Uterus (tissue), 2 donors: ENCODE results near the gene EHMT1.
"Not testable (repeated sequence)": the region's sequence is repeated elsewhere in the genome, so short reads cannot be mapped to it uniquely, and the experiment has no call there.

ENCODE experiments used
- POLR2A ChIP-seq, 2 donors: fragments of 450-650 bp; IDR thresholded peaks; one replicate each; pipeline ENCODE4 v1.6.1; 2016; ENCODE audit warnings: antibody characterized with exemption in 2 of 2, mild to moderate bottlenecking in 1 of 2, moderate library complexity in 1 of 2
- TF ChIP-seq, protein P1 (sequence below), 4 experiments: fragments of 200-600 bp in 2 of 4; fragments of 450-650 bp in 2 of 4; sonication (generic) in 2 of 4; IDR thresholded peaks; one replicate each; pipeline ENCODE4 v1.5.1; 2016 to 2019; ENCODE audit warnings: antibody characterized with exemption in 4 of 4, mild to moderate bottlenecking in 2 of 4, moderate library complexity in 1 of 4

DNA sequence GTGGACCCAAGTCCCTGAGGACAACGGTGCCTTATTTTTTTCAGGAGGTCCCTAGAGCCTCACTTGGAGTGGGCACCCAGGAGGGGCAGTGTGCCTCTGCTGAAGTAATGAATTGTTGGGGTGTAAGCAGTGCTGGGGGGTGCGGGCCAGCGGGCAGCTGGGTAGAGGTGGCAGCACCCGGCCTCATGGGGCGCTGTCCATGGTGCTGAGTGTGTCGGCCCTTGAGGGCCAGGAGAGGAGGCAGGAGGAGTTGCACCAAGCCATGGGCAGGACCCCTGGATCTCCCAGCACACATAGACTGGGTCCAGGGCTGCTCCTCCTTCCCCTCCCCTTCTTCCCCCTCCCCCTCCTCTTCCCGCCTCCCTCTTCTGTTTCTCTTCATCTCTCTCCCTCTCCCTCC lies 265.7 kb downstream of the EHMT1 start:
- TF ChIP-seq POLR2A (IDR thresholded peaks at IDR 0.05): not testable (repeated sequence)
- TF ChIP-seq, protein P1, sequence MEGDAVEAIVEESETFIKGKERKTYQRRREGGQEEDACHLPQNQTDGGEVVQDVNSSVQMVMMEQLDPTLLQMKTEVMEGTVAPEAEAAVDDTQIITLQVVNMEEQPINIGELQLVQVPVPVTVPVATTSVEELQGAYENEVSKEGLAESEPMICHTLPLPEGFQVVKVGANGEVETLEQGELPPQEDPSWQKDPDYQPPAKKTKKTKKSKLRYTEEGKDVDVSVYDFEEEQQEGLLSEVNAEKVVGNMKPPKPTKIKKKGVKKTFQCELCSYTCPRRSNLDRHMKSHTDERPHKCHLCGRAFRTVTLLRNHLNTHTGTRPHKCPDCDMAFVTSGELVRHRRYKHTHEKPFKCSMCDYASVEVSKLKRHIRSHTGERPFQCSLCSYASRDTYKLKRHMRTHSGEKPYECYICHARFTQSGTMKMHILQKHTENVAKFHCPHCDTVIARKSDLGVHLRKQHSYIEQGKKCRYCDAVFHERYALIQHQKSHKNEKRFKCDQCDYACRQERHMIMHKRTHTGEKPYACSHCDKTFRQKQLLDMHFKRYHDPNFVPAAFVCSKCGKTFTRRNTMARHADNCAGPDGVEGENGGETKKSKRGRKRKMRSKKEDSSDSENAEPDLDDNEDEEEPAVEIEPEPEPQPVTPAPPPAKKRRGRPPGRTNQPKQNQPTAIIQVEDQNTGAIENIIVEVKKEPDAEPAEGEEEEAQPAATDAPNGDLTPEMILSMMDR (IDR thresholded peaks at IDR 0.05): not testable (repeated sequence)
